SK-N-MC (cell line): ENCODE measurements around the gene C19orf73.
A peak's percentile ranks its signal among the peaks of the same experiment; 100 is the strongest.

ENCODE experiments used
- DNase-seq: peaks from one replicate; pipeline ENCODE4 v3.0.0-alpha.2; 2011; ENCODE audit warnings: low read depth, low spot score
- H3K27ac ChIP-seq: fragments of 200-600 bp; sonication (generic); 2 replicates; pipeline ENCODE4 v1.5.1; 2016; ENCODE audit warnings: mixed run types
- H3K36me3 ChIP-seq: fragments of 200-600 bp; sonication (generic); 2 replicates; pipeline ENCODE4 v1.6.1; 2017; ENCODE audit warnings: antibody characterized with exemption, low read length, mixed read lengths; ENCODE audit not compliant: insufficient read depth
- H3K4me3 ChIP-seq: fragments of 200-600 bp; sonication (generic); 2 replicates; pipeline ENCODE4 v1.5.1; 2016
- H3K9ac ChIP-seq: fragments of 200-600 bp; sonication (generic); 2 replicates; pipeline ENCODE4 v1.8.0; 2017; ENCODE audit warnings: mixed run types, mixed read lengths; ENCODE audit not compliant: insufficient read length
- H3K9me3 ChIP-seq: fragments of 200-600 bp; sonication (generic); 2 replicates; pipeline ENCODE4 v1.6.1; 2017; ENCODE audit warnings: low read depth, mild to moderate bottlenecking, antibody characterized with exemption, low read length, moderate library complexity, mixed read lengths
- EZH2 ChIP-seq: fragments of 200-600 bp; sonication (generic); IDR thresholded peaks from one replicate; pipeline ENCODE4 v1.6.1; 2017; ENCODE audit warnings: antibody characterized with exemption
- FOXP2 ChIP-seq: optimal IDR thresholded peaks from 2 replicates; pipeline ENCODE3; 2011; ENCODE audit warnings: mild to moderate bottlenecking, moderate library complexity; ENCODE audit not compliant: insufficient read depth; ENCODE audit errors: extremely low read length, control extremely low read depth
- POLR2AphosphoS5 ChIP-seq: IDR thresholded peaks from 2 replicates; pipeline ENCODE4 v1.6.1; 2012; ENCODE audit warnings: mild to moderate bottlenecking, low read depth, low read length, borderline replicate concordance

The C19orf73 gene

GRCh38 chr19:49157445-49158224 lies 38.7 kb upstream of the C19orf73 start, which contains the start of gene TRPM4:
Gene TRPM4, plus strand, starts transcription at chr19:49157792. Its CDS starts 75 bp downstream, at chr19:49157867.
- H3K4me3 ChIP-seq, result peak within 1 kb of the TSS; percentile 96
- no peaks in the 10 kb centered on the region for H3K9me3 ChIP-seq
- TF ChIP-seq EZH2 (no peak), FOXP2 (no peak), POLR2AphosphoS5 (peak; percentile 87)
- H3K27ac ChIP-seq, result no peak within 1 kb of the TSS
- no peaks in the 10 kb centered on the region for H3K36me3 ChIP-seq
- no peak for DNase-seq
- H3K9ac ChIP-seq, result peak within 1 kb of the TSS; percentile 81

- Histone ChIP-seq H3K27ac (no peak overlapping the region; the same call in 1 of the 2 replicates), H3K4me3 (no peak overlapping the region), H3K9me3 (no peaks in the 10 kb centered on the region), H3K36me3 (no peaks in the 10 kb centered on the region), H3K9ac (no peak overlapping the region)
- DNase-seq, result no peak
- no peak for TF ChIP-seq POLR2AphosphoS5
- no peak for TF ChIP-seq EZH2
- TF ChIP-seq FOXP2, result no peak
These were observed 36.9 kb upstream of the C19orf73 start for GRCh38 chr19:49155820-49156346.

- DNase-seq, result no peak
- no peaks in the 10 kb centered on the region for H3K9me3 ChIP-seq
- no peak within 1 kb of the TSS for H3K4me3 ChIP-seq
- no peaks in the 10 kb centered on the region for H3K36me3 ChIP-seq
- H3K27ac ChIP-seq, result no peak within 1 kb of the TSS; the same call in 1 of the 2 replicates
- no peak within 1 kb of the TSS for H3K9ac ChIP-seq
- no peak for TF ChIP-seq FOXP2
- TF ChIP-seq POLR2AphosphoS5, result no peak
- TF ChIP-seq EZH2, result no peak
These were observed 36.3 kb upstream of the C19orf73 start, which contains the start of gene HRC for GRCh38 chr19:49155005-49155819. Gene HRC, minus strand, starts transcription at chr19:49155396. Its CDS starts 159 bp downstream, at chr19:49155237.

- Histone ChIP-seq H3K4me3 (no peak overlapping the region), H3K27ac (no peak overlapping the region), H3K9ac (no peak overlapping the region), H3K36me3 (no peaks in the 10 kb centered on the region), H3K9me3 (no peaks in the 10 kb centered on the region)
- DNase-seq, result no peak
- TF ChIP-seq POLR2AphosphoS5 (no peak), FOXP2 (no peak), EZH2 (no peak)
These were observed 35.3 kb upstream of the C19orf73 start for GRCh38 chr19:49154279-49154678.

- no peak overlapping the region for H3K27ac ChIP-seq
- no peak for TF ChIP-seq EZH2
- TF ChIP-seq FOXP2, result no peak
- no peak for TF ChIP-seq POLR2AphosphoS5
- DNase-seq, result no peak
These were observed 34.3 kb upstream of the C19orf73 start for GRCh38 chr19:49153167-49153809.

GRCh38 chr19:49152119-49152550 lies 33.2 kb upstream of the C19orf73 start:
- Histone ChIP-seq H3K36me3 (no peaks in the 10 kb centered on the region), H3K9me3 (no peaks in the 10 kb centered on the region), H3K9ac (no peak overlapping the region), H3K27ac (no peak overlapping the region), H3K4me3 (peak overlapping the region; percentile 99)
- no peak for DNase-seq
- TF ChIP-seq EZH2 (no peak), POLR2AphosphoS5 (no peak), FOXP2 (no peak)

More at GRCh38 chr19:49153167-49153809, 34.3 kb upstream of the C19orf73 start:
- Histone ChIP-seq H3K9me3 (no peaks in the 10 kb centered on the region), H3K4me3 (no peak overlapping the region), H3K36me3 (no peaks in the 10 kb centered on the region), H3K9ac (no peak overlapping the region)

GRCh38 chr19:49151267-49152118 lies 32.5 kb upstream of the C19orf73 start:
- Histone ChIP-seq H3K27ac (peak overlapping the region; percentile 85; the same call in 1 of the 2 replicates), H3K36me3 (no peaks in the 10 kb centered on the region), H3K9me3 (no peaks in the 10 kb centered on the region), H3K4me3 (peak overlapping the region; percentile 99), H3K9ac (peak overlapping the region; percentile 12)
- TF ChIP-seq FOXP2, result no peak
- TF ChIP-seq POLR2AphosphoS5, result peak; percentile 67
- DNase-seq, result peak; percentile 70
